ENCODE results near the gene PEX14. TPM values are rescaled to one million over a fixed set of nuclear protein-coding genes. Genes with fewer than 3 reads are reported as not detected.

PEX14 gene
- polyA plus RNA-seq, 1 donor (not counting 4 experiments of a cell fraction or from before 2014, with no cell fraction given) = 8.4 TPM

- DNase-seq (ENCODE audit: low read depth, low spot score) = no peak
- dilution Hi-C loops (cut with MboI; ENCODE audit: extremely low pct_ligation_motif_present, low sequenced_read_pairs) = no loop called here
Observed at GRCh38 chr1:10629816-10630571, 155.2 kb downstream of the PEX14 start.

GRCh38 chr1:10630661-10631120, 155.9 kb downstream of the PEX14 start:
- dilution Hi-C loops (cut with MboI; ENCODE audit: extremely low pct_ligation_motif_present, low sequenced_read_pairs) = no loop called here
- no peaks in the 10 kb centered on the region for H3K27me3 ChIP-seq (ENCODE audit: control insufficient read depth, extremely low read depth, insufficient read depth, low read length)
- H3K79me2 ChIP-seq (ENCODE audit: control insufficient read depth, insufficient read depth, low read length) = no peaks in the 10 kb centered on the region
- H3K9ac ChIP-seq (ENCODE audit: control insufficient read depth, extremely low read depth, insufficient read depth, low read length) = no peak overlapping the region
- TF ChIP-seq CTCF (optimal IDR thresholded peaks at IDR 0.05 in 1 of 3, IDR thresholded peaks at IDR 0.05 in 1 of 3, conservative IDR thresholded peaks at IDR 0.05 in 1 of 3; ENCODE audit: extremely low read depth in 1 of 3, insufficient read depth in 2 of 3, low read length in 3 of 3) (no peak), EZH2 (IDR thresholded peaks at IDR 0.05; ENCODE audit: low read length) (no peak)
- FAIRE-seq = no peak
- H3K4me2 ChIP-seq (ENCODE audit: control insufficient read depth, extremely low read depth, insufficient read depth, low read depth, low read length) = no peak overlapping the region
- no peaks in the 10 kb centered on the region for H3K9me1 ChIP-seq (ENCODE audit: control insufficient read depth, extremely low read depth, insufficient read depth, low read length)
- H3K4me1 ChIP-seq (ENCODE audit: control insufficient read depth, extremely low read depth, insufficient read depth, low read length) = peaks cover 19% of the 10 kb centered on the region
- no peaks in the 10 kb centered on the region for H4K20me1 ChIP-seq (ENCODE audit: control insufficient read depth, extremely low read depth, insufficient read depth, low read length)
- H3K36me3 ChIP-seq (ENCODE audit: control insufficient read depth in 2 of 2, extremely low read depth in 1 of 2, insufficient read depth in 2 of 2, low read length in 2 of 2) = peaks cover 0 to 3% of the 10 kb centered on the region in 2 experiments
- no peak overlapping the region for H3K4me3 ChIP-seq (ENCODE audit: control insufficient read depth in 2 of 3, extremely low read depth in 1 of 3, insufficient read depth in 2 of 3, low read depth in 1 of 3, low read length in 3 of 3)
- no peak overlapping the region for H2AFZ ChIP-seq (ENCODE audit: control insufficient read depth, low read length)
- H3K9me3 ChIP-seq (ENCODE audit: control insufficient read depth, low read depth, low read length) = no peaks in the 10 kb centered on the region
- no peak for DNase-seq (ENCODE audit: low read depth, low spot score)
- H3K27ac ChIP-seq (ENCODE audit: control insufficient read depth, insufficient read depth, low read length) = no peak overlapping the region

More at GRCh38 chr1:10629816-10630571, 155.2 kb downstream of the PEX14 start:
- Histone ChIP-seq H3K9me1 (ENCODE audit: control insufficient read depth, extremely low read depth, insufficient read depth, low read length) (no peaks in the 10 kb centered on the region), H3K79me2 (ENCODE audit: control insufficient read depth, insufficient read depth, low read length) (no peaks in the 10 kb centered on the region), H4K20me1 (ENCODE audit: control insufficient read depth, extremely low read depth, insufficient read depth, low read length) (no peaks in the 10 kb centered on the region), H3K9me3 (ENCODE audit: control insufficient read depth, low read depth, low read length) (no peaks in the 10 kb centered on the region), H3K4me1 (ENCODE audit: control insufficient read depth, extremely low read depth, insufficient read depth, low read length) (peaks cover 12% of the 10 kb centered on the region), H3K9ac (ENCODE audit: control insufficient read depth, extremely low read depth, insufficient read depth, low read length) (no peak overlapping the region), H2AFZ (ENCODE audit: control insufficient read depth, low read length) (no peak overlapping the region), H3K36me3 (ENCODE audit: control insufficient read depth in 2 of 2, extremely low read depth in 1 of 2, insufficient read depth in 2 of 2, low read length in 2 of 2) (peaks cover 0 to 3% of the 10 kb centered on the region in 2 experiments), H3K4me2 (ENCODE audit: control insufficient read depth, extremely low read depth, insufficient read depth, low read depth, low read length) (no peak overlapping the region), H3K27me3 (ENCODE audit: control insufficient read depth, extremely low read depth, insufficient read depth, low read length) (no peaks in the 10 kb centered on the region), H3K27ac (ENCODE audit: control insufficient read depth, insufficient read depth, low read length) (no peak overlapping the region), H3K4me3 (ENCODE audit: control insufficient read depth in 2 of 3, extremely low read depth in 1 of 3, insufficient read depth in 2 of 3, low read depth in 1 of 3, low read length in 3 of 3) (no peak overlapping the region)
- no peak for FAIRE-seq
- TF ChIP-seq CTCF (optimal IDR thresholded peaks at IDR 0.05 in 1 of 3, IDR thresholded peaks at IDR 0.05 in 1 of 3, conservative IDR thresholded peaks at IDR 0.05 in 1 of 3; ENCODE audit: extremely low read depth in 1 of 3, insufficient read depth in 2 of 3, low read length in 3 of 3) = peak in 1 of 3 experiments; percentile 22
- TF ChIP-seq EZH2 (IDR thresholded peaks at IDR 0.05; ENCODE audit: low read length) = no peak

Measured in keratinocyte (primary cell).